ENCODE measurements around the gene AOPEP.

AOPEP gene

DNA sequence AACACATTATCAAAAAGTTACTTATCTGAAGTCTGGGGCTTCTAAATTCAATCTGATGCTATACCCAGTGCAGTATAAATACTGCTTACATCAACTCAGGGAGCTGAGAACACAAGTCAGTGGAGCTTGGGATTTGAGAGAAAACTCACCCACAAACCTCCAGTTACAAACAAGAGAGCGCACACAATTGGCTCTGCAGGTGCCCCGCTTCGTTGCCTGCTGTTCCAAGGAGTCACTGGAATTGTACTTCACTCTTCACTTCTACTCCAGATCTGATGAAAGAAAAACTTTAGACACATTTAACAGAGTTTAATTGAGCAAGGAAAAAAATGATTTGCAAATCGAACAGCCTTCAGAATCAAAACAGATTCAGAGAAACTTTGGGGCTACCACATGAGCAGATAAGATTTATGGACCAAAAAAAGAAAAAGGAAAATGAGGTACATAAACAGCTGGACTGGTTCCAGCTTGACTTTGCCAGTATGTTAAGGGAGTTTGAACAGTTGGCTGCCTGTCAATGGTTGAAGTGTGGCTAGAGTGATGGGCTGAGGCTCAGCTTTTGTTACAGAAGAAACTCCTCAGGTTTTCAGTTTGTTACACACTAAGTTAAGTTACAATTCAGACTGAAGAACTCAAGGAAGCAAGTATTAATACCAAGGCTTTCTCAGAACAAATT, 156.6 kb downstream of the AOPEP start:
- Histone ChIP-seq H3K9ac (ENCODE audit: low read depth, low read length) (no peak overlapping the region), H3K27me3 (ENCODE audit: control insufficient read depth, insufficient read depth, low read length) (no peaks in the 10 kb centered on the region), H3K27ac (ENCODE audit: low read depth, low read length) (no peak overlapping the region), H3K4me1 (ENCODE audit: control insufficient read depth, insufficient read depth, low read length) (peaks cover 4% of the 10 kb centered on the region; the same call in 1 of the 2 replicates), H3K9me3 (ENCODE audit: control insufficient read depth, insufficient read depth, low read length) (no peaks in the 10 kb centered on the region), H3K4me3 (ENCODE audit: low read depth, low read length) (no peak overlapping the region), H3K36me3 (ENCODE audit: control insufficient read depth, insufficient read depth, low read length) (no peaks in the 10 kb centered on the region)

DNA sequence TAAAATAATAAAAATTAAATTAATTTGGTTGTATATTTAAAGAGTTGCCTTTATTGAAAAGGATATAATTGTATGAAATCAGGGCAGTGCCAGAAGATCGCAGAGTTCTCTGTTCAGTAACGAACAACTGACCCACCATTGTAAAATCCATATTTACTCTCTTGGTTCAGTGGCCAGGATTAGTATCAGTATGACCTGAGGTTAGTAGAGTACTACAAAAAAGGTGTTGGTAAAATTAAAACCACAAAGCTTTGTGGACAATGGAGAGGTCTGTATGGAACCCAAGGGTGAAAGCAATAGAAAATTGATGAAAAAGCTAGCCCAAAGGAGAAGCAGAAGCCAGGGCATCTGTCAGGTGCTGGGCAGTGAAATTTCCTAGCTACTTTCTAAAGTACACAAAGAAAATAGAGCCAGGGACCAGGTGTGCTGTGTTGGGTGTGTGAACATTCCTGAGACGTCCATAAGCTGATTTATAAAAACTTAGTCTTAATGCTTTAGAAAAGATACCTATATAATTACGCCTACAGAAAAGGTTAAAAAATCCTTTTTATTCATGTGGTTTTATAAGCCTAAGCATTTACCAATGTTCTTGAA, 159.5 kb downstream of the AOPEP start:
- Histone ChIP-seq H3K4me3 (ENCODE audit: low read depth, low read length) (no peak overlapping the region), H3K27ac (ENCODE audit: low read depth, low read length) (no peak overlapping the region), H3K9me3 (ENCODE audit: control insufficient read depth, insufficient read depth, low read length) (no peaks in the 10 kb centered on the region), H3K36me3 (ENCODE audit: control insufficient read depth, insufficient read depth, low read length) (no peaks in the 10 kb centered on the region), H3K27me3 (ENCODE audit: control insufficient read depth, insufficient read depth, low read length) (no peaks in the 10 kb centered on the region), H3K4me1 (ENCODE audit: control insufficient read depth, insufficient read depth, low read length) (peaks cover 4% of the 10 kb centered on the region; the same call in 1 of the 2 replicates), H3K9ac (ENCODE audit: low read depth, low read length) (no peak overlapping the region)

DNA sequence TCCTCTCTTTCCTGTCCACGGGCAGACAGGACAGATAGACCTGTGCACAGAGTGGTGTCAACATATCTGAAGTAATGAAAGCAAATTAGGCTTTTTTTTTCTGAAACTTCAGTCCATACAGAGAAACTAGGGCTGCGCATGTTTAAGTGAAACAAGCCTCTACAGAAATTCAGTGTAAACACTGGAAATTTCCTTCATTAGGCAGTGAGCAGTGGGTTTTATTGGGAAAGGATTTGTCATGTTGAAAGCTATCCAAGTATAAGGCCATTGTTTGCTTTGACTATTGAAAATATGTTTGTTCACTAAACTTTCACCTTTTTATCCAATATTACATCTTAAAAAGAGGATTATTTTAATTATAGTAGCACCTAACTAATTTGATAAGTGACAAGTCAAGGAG, 161.2 kb downstream of the AOPEP start:
- no peak overlapping the region for H3K9ac ChIP-seq (ENCODE audit: low read depth, low read length)
- H3K27ac ChIP-seq (ENCODE audit: low read depth, low read length) = no peak overlapping the region
- peaks cover 4% of the 10 kb centered on the region; the same call in 1 of the 2 replicates for H3K4me1 ChIP-seq (ENCODE audit: control insufficient read depth, insufficient read depth, low read length)
- no peaks in the 10 kb centered on the region for H3K9me3 ChIP-seq (ENCODE audit: control insufficient read depth, insufficient read depth, low read length)
- no peaks in the 10 kb centered on the region for H3K36me3 ChIP-seq (ENCODE audit: control insufficient read depth, insufficient read depth, low read length)
- no peak overlapping the region for H3K4me3 ChIP-seq (ENCODE audit: low read depth, low read length)
- no peaks in the 10 kb centered on the region for H3K27me3 ChIP-seq (ENCODE audit: control insufficient read depth, insufficient read depth, low read length)

DNA sequence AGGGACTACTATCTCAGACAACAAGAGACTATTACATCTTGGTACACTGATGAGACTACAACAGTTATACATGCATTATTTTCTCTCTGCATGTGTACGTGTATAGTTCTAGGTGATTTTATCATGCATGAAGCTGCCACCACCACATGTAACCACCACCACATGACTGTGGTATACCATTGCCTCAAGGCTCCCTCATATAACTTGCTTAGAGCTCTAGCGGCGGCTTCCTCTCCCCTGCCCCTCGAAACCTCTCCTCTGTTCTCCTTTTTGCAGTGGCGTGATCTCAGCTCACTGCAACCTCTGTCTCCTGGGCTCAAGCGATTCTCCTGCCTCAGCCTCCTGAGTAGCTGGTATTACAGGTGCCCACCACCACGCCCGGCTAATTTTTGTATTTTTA, 162.3 kb downstream of the AOPEP start:
- Histone ChIP-seq H3K4me3 (ENCODE audit: low read depth, low read length) (no peak overlapping the region), H3K27me3 (ENCODE audit: control insufficient read depth, insufficient read depth, low read length) (no peaks in the 10 kb centered on the region), H3K36me3 (ENCODE audit: control insufficient read depth, insufficient read depth, low read length) (no peaks in the 10 kb centered on the region), H3K4me1 (ENCODE audit: control insufficient read depth, insufficient read depth, low read length) (peaks cover 4% of the 10 kb centered on the region; the same call in 1 of the 2 replicates), H3K27ac (ENCODE audit: low read depth, low read length) (no peak overlapping the region), H3K9ac (ENCODE audit: low read depth, low read length) (no peak overlapping the region), H3K9me3 (ENCODE audit: control insufficient read depth, insufficient read depth, low read length) (no peaks in the 10 kb centered on the region)

GRCh38 chr9:94889628-94890027, 163.1 kb downstream of the AOPEP start:
- H3K27ac ChIP-seq (ENCODE audit: low read depth, low read length) = no peak overlapping the region

DNA sequence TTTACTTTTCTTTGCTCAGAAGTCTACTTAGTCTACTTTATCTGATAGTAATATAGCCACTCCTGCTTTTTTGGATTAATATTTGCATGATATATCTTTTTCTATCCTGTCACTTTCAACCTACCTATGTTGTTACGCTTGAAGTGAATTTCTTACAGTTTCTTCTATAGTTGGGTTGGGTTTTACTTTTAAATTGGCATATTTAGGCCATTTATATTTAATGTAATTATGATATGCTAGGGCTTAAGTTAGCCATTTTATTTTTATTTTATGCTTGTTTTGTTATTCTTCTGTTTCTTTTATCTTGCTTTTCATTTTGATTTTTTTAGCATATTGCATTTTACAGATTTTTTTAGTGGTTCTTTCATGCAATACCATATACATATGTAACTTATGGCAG, 164.7 kb downstream of the AOPEP start:
- H3K36me3 ChIP-seq (ENCODE audit: control insufficient read depth, insufficient read depth, low read length) = no peaks in the 10 kb centered on the region
- H3K9ac ChIP-seq (ENCODE audit: low read depth, low read length) = no peak overlapping the region
- no peaks in the 10 kb centered on the region for H3K4me1 ChIP-seq (ENCODE audit: control insufficient read depth, insufficient read depth, low read length)
- no peak overlapping the region for H3K4me3 ChIP-seq (ENCODE audit: low read depth, low read length)
- no peaks in the 10 kb centered on the region for H3K27me3 ChIP-seq (ENCODE audit: control insufficient read depth, insufficient read depth, low read length)
- no peaks in the 10 kb centered on the region for H3K9me3 ChIP-seq (ENCODE audit: control insufficient read depth, insufficient read depth, low read length)
- H3K27ac ChIP-seq (ENCODE audit: low read depth, low read length) = no peak overlapping the region

More at GRCh38 chr9:94889628-94890027, 163.1 kb downstream of the AOPEP start:
- H3K36me3 ChIP-seq (ENCODE audit: control insufficient read depth, insufficient read depth, low read length) = no peaks in the 10 kb centered on the region
- no peak overlapping the region for H3K9ac ChIP-seq (ENCODE audit: low read depth, low read length)
- no peaks in the 10 kb centered on the region for H3K27me3 ChIP-seq (ENCODE audit: control insufficient read depth, insufficient read depth, low read length)
- peaks cover 4% of the 10 kb centered on the region; the same call in 1 of the 2 replicates for H3K4me1 ChIP-seq (ENCODE audit: control insufficient read depth, insufficient read depth, low read length)
- H3K4me3 ChIP-seq (ENCODE audit: low read depth, low read length) = no peak overlapping the region
- no peaks in the 10 kb centered on the region for H3K9me3 ChIP-seq (ENCODE audit: control insufficient read depth, insufficient read depth, low read length)

GRCh38 chr9:94892675-94893074, 166.2 kb downstream of the AOPEP start:
- Histone ChIP-seq H3K27me3 (ENCODE audit: control insufficient read depth, insufficient read depth, low read length) (no peaks in the 10 kb centered on the region), H3K9me3 (ENCODE audit: control insufficient read depth, insufficient read depth, low read length) (no peaks in the 10 kb centered on the region), H3K27ac (ENCODE audit: low read depth, low read length) (no peak overlapping the region), H3K4me1 (ENCODE audit: control insufficient read depth, insufficient read depth, low read length) (no peaks in the 10 kb centered on the region), H3K4me3 (ENCODE audit: low read depth, low read length) (no peak overlapping the region), H3K36me3 (ENCODE audit: control insufficient read depth, insufficient read depth, low read length) (no peaks in the 10 kb centered on the region), H3K9ac (ENCODE audit: low read depth, low read length) (no peak overlapping the region)

GRCh38 chr9:94894094-94894699, 167.7 kb downstream of the AOPEP start:
- H3K9me3 ChIP-seq (ENCODE audit: control insufficient read depth, insufficient read depth, low read length) = no peaks in the 10 kb centered on the region
- H3K4me1 ChIP-seq (ENCODE audit: control insufficient read depth, insufficient read depth, low read length) = no peaks in the 10 kb centered on the region
- no peaks in the 10 kb centered on the region for H3K27me3 ChIP-seq (ENCODE audit: control insufficient read depth, insufficient read depth, low read length)
- no peak overlapping the region for H3K4me3 ChIP-seq (ENCODE audit: low read depth, low read length)
- H3K9ac ChIP-seq (ENCODE audit: low read depth, low read length) = no peak overlapping the region
- no peak overlapping the region for H3K27ac ChIP-seq (ENCODE audit: low read depth, low read length)
- H3K36me3 ChIP-seq (ENCODE audit: control insufficient read depth, insufficient read depth, low read length) = no peaks in the 10 kb centered on the region

DNA sequence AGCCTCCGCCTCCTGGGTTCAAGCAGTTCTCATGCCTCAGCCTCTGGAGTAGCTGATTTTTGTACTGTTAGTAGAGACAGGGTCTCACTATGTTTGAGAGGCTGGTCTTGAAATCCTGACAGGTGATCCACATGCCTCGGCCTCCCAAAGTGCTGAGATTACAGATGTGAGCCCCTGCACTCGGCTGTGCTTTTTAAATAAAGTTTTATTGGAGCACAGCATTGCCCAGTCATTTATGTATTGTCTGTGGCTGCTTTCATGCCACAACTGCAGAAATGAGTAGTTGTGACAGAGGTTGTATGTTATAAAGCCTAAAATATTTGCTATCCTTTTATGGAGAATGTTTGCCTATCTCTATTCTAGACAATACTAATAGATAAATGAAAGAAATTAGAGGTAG, 169.2 kb downstream of the AOPEP start:
- H3K27me3 ChIP-seq (ENCODE audit: control insufficient read depth, insufficient read depth, low read length) = no peaks in the 10 kb centered on the region
- H3K4me1 ChIP-seq (ENCODE audit: control insufficient read depth, insufficient read depth, low read length) = no peaks in the 10 kb centered on the region
- H3K36me3 ChIP-seq (ENCODE audit: control insufficient read depth, insufficient read depth, low read length) = no peaks in the 10 kb centered on the region
- H3K4me3 ChIP-seq (ENCODE audit: low read depth, low read length) = no peak overlapping the region
- H3K9ac ChIP-seq (ENCODE audit: low read depth, low read length) = no peak overlapping the region
- no peak overlapping the region for H3K27ac ChIP-seq (ENCODE audit: low read depth, low read length)
- H3K9me3 ChIP-seq (ENCODE audit: control insufficient read depth, insufficient read depth, low read length) = no peaks in the 10 kb centered on the region

DNA sequence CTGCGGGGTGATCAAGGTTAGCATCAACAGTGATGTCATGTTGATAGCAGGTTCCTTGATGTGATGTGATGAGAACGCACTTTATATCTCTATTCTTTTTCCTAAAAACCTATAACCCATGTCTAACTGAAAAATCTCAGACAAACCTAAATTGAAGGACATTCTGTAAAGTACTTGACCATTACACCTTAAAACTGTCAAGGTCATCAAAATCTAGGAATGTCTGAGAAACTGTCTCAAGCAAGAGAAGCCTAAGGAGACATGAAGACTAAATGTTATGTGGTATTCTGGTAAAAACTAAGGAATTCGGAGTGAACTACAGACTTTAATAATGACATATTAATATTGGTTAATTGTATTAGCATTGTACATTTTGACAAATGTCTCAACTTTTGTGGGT, 170.0 kb downstream of the AOPEP start:
- H3K4me1 ChIP-seq (ENCODE audit: control insufficient read depth, insufficient read depth, low read length) = no peaks in the 10 kb centered on the region
- H3K27me3 ChIP-seq (ENCODE audit: control insufficient read depth, insufficient read depth, low read length) = no peaks in the 10 kb centered on the region
- no peaks in the 10 kb centered on the region for H3K9me3 ChIP-seq (ENCODE audit: control insufficient read depth, insufficient read depth, low read length)
- H3K4me3 ChIP-seq (ENCODE audit: low read depth, low read length) = no peak overlapping the region
- no peak overlapping the region for H3K27ac ChIP-seq (ENCODE audit: low read depth, low read length)
- no peaks in the 10 kb centered on the region for H3K36me3 ChIP-seq (ENCODE audit: control insufficient read depth, insufficient read depth, low read length)
- H3K9ac ChIP-seq (ENCODE audit: low read depth, low read length) = no peak overlapping the region

DNA sequence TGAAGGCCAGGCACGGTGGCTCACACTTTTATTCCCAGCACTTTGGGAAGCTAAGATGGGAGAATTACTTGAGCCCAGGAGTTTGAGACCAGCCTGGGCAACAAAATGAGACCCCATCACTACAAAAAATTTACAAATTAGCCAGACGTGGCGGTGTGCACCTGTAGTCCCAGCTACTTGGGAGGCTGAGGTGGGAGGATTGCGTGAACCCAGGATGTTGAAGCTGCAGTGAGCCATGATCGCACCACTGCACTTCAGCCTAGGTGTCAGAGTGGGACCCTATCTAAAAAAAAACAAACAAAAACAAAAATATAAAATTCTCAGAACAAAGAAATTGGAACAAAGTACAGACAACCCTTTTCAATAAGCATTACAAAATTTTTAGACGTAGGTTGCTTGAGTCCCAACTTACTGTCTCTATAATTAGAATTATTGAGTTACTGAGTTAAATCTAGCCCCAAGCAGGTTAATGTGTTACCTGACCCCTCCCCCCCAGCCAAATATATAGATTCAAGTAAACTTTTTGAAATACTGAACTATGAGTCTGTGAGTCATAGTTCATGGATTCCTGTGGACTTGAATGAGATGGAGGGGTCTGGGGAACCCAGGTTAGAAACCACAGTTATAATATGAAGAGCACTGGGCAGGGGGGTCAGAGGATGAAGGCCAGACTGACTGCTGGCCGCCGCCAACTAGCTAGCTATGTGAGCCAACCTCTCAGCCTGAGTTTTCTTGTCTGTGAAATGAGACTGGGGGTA, 173.1 kb downstream of the AOPEP start:
- Histone ChIP-seq H3K4me1 (ENCODE audit: control insufficient read depth, insufficient read depth, low read length) (peaks cover 11% of the 10 kb centered on the region), H3K27me3 (ENCODE audit: control insufficient read depth, insufficient read depth, low read length) (no peaks in the 10 kb centered on the region), H3K4me3 (ENCODE audit: low read depth, low read length) (no peak overlapping the region), H3K9ac (ENCODE audit: low read depth, low read length) (no peak overlapping the region), H3K27ac (ENCODE audit: low read depth, low read length) (no peak overlapping the region), H3K9me3 (ENCODE audit: control insufficient read depth, insufficient read depth, low read length) (no peaks in the 10 kb centered on the region), H3K36me3 (ENCODE audit: control insufficient read depth, insufficient read depth, low read length) (no peaks in the 10 kb centered on the region)
